ENCODE results near the gene PPP1R11.

The PPP1R11 gene

DNA sequence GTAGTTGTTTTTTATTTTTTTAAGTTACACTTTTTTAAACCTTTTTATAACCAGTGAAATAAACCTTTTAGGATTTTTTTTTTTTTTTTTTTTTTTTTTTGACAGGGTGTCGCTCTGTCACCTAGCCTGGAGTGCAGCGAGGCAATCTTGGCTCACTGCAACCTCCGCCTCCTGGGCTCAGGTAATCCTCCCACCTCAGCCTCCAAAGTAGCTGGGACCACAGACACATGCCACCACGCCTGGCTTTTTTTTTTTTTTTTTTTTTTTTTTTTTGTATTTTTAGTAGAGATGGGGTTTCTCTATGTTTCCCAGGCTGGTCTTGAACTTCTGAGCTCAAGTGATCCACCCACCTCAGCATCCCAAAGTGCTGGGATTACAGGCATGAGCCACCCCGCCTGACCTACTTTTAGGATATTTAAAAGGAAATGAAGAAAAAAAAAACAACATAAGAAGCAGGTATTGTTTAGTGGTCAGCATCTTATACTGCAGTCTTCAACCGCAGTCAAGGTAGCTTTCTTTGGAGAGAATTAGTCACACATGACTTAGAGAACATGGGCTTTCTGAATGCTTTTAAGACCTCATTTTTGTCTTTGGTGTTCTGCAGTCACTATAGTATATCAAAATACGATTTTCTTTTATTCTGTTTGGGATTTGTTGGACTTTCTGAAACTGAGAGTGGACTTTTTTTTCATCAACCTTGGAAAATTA, 4.4 kb upstream of the PPP1R11 start:
- DNase-seq: no peak

DNA sequence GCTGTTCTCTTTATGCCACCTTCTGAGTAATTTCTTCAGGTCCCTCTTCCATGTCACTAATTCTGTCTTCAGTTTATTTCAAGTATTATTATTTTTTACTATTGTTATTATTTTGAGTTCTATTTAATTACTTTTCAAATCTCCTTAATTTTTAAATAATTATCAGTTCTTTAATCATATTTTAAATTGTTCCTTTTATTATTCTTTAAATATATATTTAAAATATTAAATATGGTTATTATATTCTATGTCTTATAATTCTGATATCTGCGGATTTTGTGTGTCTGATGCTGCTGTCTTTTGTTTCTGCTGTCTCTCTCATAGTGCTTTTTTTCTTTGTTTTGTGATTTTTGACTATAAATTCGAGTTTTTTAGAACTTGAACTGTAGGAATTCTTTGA, 3.7 kb upstream of the PPP1R11 start:
- no peak for DNase-seq

DNA sequence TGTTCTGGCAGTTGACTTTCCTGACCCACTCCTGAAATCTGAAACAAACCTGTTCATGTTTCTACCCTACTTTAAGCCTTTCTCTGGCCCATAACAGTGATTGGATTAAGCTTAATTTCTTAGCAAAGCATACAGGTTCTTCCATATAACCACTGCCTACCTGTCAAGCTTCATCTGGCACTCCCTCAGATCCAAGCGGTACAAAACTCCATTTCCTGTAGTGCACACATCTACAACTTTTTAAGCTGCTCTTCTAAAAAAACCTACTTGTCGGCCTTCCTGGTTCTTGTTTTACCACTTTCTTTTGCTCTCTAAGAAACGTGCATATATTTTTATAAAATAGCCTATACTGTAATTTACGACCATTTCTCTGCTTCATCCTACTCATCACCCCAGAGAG, 916 bp upstream of the PPP1R11 start:
- DNase-seq: no peak

DNA sequence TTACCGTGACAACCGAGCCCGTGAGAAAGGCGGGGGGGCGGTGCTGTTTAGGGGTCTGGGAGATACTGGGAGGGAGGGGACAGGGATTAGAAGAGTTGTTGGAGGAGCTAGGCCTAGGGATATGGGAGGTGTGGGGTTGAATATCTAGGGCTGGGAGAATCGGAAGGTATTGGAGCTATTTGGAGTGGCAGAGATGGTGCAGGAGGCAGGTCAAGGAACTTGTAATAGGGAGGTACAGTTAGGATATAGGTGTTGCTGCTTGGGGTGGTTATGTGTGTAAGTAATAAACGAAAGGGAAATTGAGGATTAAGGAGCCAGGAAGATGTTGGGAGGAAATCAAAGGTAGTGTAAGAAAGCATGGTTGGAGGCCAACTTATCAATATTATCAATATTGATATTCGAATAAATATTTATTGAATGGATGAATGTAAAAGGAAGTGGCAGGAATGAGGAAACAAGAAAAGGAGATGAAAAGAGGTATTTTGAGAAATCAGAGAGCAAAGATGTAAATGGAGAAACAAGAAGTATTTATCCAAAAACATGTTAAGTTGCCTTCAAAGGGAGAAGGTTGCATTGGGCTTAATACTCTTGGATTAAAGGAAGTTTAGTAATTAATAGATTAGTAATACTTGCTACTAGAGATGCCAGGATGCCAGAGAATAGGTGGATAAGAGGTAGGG, 602 bp downstream of the PPP1R11 start:
- DNase-seq: no peak

DNA sequence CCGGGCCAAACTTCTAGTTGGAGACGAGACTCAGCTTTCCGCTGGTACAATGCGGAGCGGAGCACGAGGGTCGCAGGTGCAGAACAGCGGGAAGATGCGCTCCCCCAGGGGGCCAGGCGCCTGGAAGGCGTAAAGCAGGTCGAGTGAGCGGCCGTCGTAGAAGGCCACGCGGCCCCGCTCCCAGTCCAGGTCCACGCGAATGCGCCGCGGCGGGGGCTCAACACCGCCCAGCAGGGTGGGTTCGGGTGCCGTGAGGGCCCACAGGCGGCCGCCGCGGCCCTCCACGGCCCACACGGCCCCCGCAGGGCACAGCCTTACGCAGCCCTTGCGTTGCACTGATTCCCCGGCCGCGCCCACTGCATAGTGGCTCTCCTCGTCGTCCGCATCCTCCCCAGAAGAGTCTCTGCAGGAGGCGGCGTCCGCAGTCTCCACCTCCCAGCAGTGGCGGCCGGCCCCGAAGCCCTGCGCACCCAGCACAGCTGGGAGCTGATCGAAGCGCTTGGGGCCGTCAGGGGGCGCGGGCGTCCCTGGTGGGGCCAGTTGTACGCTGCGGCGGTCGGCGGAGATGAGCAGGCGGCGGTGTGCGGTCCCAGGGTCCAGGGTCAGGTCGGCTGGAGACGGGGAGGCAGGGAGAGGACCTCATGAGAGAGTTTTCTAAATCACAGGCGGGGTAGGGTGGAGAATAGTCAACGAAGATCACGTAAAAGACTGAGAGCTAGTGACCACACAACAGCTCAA, 4.3 kb downstream of the PPP1R11 start:
- DNase-seq: no peak

DNA sequence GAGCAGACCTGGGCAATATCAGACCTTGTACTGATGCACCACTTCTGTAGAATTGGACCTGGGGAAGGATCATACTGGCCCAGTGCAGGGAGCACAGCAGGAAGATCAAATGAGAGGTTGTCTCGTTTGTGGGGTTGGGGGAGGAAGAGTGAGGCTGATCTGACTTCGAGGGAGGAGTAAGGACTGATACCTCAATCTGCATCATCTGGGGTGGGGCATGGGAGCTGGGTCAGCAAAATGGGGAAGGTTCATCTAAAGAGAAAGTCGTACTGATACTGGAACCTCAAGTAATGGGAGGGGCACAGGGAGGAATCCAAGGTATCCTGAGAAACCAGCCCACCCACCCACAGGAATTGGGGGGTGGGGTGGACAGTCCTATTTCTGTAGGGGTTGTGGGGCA, 4.9 kb downstream of the PPP1R11 start:
- DNase-seq: no peak

DNA sequence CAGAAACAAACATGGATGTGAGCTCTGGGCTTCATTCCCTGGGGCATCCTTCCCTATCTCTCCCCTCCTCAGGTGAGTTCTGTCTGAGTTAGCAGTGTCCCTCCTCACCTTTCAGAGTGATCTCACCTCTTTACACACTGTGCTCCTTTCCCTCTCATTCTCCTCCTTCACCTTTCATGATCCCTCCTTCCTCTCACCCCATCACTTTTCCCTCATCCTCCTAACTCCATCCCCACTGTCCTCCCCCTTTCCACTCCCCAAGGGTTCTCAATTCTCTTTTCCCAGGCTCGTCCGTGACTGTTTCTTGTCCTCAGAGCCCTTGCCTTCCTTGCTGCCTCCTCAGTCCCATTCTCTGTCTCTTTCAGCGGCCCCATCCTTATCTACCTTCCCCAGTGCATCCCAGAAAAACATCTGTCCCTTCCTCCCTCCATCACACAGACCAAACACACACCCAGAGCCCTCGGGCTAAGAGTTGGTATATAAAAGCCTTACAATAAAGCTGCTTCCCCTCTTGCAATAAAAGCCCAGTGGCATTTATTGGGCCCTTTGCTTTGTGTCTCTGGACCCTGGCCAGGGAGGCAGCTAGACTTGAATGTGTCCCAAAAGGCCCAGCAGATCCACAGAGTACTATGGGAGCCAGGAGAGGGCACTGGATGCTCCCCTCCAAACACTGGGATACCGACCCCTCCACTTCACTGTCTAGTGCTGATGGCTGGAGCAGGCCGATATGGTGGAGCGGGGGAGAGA, 6.7 kb downstream of the PPP1R11 start:
- no peak for DNase-seq

DNA sequence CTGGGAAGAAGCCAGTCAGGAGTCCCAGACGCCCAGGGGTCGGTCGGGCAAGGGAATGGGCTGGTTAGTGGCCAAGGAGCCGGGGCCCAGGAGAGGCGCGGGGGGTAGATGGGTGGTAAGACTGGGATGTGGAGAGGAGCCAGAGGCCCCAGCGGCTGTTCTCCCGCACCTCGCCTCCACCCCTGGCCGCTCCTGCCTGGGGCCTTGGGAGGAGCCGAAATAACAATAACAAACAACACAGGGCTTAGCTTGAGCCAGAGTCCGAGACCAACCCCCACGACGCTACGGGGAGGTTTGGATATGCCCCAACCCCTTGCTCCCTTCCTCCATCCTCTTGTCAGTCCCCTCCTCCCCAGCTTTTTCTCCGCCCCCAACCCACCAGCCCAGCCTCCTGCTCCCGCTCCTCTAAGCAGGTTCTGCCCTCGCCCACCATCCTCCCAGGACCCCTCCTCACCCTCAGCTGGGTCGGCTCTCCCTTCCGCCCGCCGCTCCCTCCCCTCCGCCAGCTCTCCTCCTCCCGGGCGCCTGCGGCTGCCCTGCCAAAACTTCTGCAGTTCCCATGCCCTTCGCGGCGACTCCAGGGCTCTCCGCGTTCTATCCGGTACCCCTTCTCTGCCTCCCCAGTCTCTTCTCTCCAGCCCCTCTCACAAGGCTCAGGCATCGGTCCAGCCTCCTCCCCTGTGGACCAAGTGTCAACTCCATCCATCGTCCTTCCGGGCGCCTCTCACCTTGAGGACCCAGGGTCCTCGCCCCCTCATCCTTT, 7.5 kb downstream of the PPP1R11 start:
- no peak for DNase-seq

DNA sequence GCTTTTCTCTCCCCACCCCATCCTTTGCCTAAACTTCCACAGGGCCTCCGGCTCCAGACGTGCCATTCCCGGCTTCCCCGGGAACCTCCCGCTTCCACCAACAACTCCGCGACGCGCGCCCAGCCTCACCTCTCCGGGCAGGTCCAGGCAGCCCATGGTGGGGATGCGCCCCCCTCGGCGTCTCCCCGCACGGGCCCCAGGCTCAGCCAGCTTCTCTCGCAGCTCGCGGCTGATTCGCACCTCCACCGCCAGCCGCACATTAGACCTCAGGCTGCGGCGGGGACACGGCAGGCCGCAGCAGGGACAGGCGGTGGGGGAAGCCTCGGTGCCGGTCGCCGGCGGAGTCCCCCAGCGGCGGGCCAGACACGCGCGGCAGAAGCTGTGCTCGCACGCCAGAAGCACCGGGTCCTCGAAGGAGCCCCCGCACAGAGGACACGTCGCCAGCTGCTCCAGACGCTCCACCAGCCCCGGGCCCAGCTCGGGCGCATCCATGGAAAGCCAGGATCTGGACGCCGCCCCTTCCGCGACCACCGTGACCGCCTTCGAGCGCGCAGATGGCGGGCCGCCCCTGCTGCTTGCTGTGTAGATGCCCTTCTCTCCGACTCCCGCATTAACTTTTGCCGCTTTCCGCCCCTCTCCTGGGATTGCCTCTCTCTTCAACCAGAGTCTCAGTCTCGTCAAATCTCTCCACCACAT, 8.2 kb downstream of the PPP1R11 start, which contains the start of gene RNF39:
RNF39 (minus strand) TSS at position 676 of the 696 bp plus-strand sequence; CDS start at position 492, 184 bp downstream.
- DNase-seq: no peak

DNA sequence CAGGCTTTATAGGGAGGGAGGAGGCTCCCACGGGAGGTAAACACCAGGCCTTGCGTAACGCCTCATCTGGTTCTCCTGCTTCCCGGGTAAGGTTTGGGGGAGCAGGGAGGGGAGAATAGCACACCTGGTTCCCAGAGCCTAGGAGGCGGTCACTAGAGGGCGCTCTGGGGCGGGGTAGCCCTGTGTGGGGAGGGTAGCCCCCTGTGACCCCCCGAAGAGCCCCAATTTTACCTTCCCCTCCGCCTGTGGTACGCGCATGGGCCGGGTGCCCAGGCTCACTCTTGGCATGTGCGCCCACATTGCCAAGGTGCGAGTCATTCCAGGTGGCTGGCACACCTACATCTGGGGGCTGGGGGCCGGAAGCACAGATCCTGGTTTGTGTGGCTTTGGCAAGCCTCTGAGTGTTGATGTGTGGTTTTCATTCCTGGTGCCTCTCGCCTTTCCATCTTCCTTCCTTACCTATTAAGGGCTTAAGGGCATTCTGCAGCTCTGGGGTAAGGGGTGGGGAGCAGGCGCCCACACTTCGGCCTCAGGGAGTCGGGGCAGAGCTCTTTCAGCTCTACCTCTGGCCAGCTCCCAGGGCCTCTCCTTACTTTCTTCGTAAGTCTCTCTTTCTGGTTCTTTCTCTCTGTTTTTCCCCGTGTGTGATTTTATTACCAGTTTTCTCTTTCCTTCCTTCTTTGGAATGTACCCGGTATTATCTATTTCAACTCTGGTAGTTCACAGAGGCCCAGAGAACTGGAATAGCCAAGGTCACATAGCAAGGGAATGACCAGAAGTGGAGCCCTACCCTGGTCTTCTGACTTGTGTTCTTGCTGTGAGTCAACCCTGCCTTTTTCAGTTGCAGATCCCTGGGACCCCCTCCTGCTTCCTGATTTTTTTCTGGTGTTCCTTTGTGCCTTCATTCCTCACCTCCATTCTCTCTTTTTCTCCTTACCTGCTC, 9.1 kb downstream of the PPP1R11 start:
- no peak for DNase-seq

DNA sequence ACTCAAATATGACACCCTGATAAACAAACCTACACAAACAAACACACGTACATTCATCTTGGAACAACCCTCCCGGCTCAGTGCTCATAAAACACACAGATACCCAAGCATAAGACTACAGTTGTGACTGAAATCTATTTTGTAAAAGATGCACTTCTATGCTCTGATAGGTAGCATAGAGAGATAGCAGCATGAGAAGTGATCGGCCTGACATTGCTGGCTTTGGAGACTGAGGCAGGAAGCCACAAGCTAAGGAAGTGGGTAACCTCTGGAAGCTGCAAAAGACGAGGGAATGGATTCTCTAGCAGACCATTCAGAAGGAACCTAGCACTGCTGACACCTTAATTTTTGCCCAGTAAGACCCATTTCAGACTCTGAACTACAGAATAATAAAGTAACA, 10.2 kb downstream of the PPP1R11 start:
- no peak for DNase-seq

DNA sequence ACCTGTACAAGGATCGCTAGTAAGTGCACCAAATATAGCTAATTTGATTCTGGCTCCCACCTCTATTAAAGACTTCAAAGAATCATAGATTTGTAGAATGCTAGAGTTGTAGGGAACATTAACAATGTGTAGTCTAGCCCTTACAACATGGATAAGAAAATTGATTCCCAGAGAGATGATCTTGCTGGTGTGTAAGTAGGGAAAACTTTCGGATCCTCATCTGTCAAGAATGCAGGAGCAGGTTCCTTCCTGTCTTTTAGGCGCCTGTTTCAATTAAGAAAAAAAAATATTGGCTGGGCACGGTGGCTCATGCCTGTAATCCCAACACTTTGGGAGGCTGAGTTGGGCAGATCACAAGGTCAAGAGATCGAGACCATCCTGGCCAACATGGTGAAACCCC, 20.9 kb downstream of the PPP1R11 start:
- no peak for DNase-seq

DNA sequence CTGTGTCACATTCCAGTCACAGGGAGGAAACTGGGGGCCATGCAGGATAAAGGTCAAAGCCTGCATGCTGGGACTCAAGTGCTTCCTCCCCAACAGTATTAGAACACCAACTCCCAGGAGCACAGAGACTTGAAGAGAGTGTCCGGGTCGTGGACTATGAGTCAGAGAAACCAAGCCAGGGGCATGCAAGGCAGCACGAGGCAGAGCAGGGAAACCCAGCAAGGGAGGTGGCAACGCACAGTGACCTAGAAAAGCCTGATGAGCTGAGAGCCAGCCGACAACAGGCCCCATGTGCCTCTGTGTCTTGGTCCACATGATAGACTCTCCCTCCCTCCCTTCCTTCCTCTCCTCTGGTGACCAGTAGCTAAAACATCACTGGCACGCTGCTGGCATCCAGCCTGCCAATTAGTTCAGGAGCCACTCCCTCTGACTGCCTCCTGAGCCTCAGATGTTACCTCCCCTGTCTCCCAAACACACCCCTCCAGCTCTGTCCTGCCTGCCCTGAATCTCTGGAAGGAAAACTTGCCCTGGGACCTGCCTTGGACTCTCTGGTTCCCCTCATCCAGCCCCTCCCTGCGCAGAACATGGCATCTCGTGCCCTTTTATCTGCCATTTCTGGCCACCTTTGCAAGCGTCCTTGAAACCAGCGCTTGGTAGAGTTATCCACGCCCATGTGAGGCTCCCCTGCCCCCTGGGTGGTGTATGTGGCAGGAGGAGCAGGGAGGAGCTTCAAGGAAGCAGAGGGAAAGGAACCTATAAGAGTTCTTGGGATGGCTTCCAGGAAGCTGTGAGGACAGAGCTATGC, 24.8 kb downstream of the PPP1R11 start:
- DNase-seq: peak; percentile 24

DNA sequence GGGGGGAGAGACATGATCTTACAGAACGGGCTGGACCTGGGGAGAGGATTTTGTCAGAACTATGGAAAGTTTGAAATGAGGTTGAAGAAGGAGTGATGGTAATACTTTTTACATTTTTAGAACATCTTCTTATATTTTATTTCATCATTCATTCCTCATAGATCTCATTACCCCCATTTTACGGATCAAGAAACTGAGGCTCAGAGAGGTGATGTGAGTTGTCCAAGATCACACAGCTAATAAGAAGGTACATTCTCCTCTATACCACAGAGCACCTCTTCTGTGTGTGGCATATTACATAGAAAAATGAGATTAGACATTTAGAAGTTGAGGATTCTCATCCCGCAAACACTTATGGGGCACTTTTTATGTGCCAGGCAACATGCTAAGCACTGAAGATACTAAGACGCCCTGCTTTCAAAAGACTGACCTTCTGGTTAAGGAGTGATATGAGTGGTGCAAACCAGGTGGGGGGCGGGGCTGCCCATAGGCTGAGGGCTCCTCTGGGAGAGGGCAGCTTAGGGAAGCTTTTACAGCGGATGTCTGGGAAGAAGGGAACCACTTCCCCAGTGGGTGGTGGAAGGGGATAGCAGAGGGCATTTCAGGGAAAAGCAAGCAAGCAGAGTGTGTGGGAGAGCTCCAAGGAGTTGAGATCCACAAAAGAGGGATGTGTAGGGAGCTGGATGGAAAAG, 26.0 kb downstream of the PPP1R11 start:
- no peak for DNase-seq

DNA sequence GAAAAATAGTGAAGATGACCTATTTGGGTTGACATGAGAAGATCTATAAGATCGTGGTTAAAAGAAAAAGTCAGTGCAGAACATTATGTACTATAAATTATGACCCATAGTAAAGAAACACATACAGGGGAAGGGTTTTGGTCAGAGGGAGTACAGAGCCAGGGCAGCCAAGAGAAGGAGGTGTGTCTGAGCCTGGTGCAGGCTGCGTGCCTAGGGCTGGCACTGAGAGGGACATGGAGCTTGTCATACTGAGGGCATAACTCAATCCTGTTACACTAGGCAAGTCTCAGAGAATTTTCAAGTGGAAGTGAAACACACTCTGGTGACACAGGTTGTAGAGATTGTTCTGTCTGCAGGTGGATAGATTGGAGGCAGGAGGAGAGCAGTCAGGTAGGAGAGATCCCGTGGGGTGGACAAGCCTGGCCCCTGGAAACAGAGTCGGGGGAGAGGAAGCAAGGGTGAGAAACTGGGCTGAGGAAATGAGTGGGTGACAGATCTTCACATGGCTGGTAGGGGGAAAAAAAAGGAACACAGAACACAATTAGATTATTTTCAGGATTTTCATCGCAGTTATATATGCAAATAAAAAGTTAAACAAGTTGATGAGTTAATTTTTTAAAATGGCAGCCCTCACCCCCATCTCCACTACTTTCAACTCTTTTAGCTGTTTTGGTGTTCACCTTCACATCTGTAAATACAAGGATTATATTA, 27.1 kb downstream of the PPP1R11 start:
- DNase-seq: no peak

DNA sequence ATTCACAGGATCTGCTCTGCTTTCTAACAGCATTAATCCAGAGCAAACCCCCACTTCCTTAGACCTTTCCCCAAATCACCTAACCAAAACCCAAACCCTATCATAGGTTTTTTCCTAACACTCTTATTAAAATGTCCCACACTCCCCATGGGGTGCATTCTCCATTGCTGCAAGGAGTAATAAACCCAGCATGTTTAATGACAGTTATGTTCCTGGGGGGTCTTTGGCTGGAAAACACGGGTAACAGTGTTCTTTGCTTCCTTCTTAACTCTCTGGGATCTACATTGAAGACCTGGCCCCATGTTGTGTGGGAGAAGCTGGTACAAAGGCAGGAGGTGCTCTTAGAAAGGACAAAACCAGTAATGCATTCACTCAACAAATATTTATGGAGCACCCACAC, 29.8 kb downstream of the PPP1R11 start:
- DNase-seq: no peak

DNA sequence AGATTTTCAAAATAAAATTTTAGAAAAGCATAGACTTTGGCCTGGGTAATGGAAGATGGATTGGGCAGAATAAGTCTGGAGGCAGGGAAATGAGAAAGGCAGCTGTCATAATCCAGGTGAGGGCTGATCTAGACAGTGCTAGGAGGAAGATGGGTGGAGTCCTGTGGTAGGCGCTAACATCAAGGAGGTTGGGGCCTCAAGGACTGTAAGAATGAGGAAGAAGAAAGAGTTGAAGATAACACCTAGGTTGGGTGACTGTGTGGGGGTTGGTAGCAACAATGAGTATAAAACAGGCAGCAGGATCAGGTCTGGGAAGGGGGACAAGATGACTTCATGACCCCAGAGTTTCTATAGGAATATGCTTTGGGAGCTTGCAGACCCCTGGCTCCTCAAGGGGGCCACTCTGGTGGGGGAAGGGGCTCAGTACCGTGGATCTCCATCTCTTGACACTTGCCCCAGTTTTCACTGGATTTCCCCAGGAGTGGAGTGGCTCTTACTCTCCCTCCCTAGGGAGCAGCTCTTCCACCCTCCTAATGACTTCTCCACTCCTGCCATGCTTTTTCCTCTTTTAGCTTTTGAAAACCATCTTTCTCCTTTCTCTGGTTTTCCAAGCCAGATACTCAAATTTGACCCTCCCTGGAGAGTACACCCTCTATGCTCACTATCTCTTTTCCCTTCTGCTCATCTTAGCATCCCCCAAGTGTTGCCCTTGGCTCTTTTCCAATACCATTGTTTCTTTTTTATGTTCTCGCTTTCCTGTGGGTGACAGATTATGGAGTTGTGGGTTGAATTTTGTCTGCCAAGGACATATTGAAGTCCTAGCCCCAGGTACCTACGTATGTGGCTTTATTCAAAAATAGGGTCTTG, 31.1 kb downstream of the PPP1R11 start:
- no peak for DNase-seq
